GM23338 (cell line): ENCODE data around the gene EMX1. TPM values are rescaled to one million over a fixed set of nuclear protein-coding genes. Genes with fewer than 3 reads are reported as not detected.

Experiments used
- ATAC-seq: fragments of 200-7000 bp; cut with Tn5 transposase; 3 replicates; pipeline ENCODE4 v1.9.1; 2020
- DNase-seq: peaks from one replicate; pipeline ENCODE4 v3.0.0-alpha.2; 2015; ENCODE audit warnings: low spot score
- H2AFZ ChIP-seq: fragments of 200-600 bp; sonication (generic); 2 replicates; pipeline ENCODE4 v1.8.0; 2016; ENCODE audit warnings: antibody characterized with exemption, mild to moderate bottlenecking, moderate library complexity
- H3F3A ChIP-seq: fragments of 200-600 bp; sonication (generic); replicated peaks from 2 replicates; pipeline ENCODE4 v1.8.0; 2017; ENCODE audit warnings: antibody characterized with exemption, mixed run types, low read depth
- H3K27ac ChIP-seq: fragments of 200-600 bp; sonication (generic); 2 replicates; pipeline ENCODE4 v1.6.1; 2016; ENCODE audit warnings: low read depth
- H3K27me3 ChIP-seq: fragments of 200-600 bp; sonication (generic); 2 replicates; pipeline ENCODE4 v1.8.0; 2016; ENCODE audit warnings: mild to moderate bottlenecking, mixed run types, moderate library complexity; ENCODE audit not compliant: insufficient read depth
- H3K36me3 ChIP-seq: fragments of 200-600 bp; sonication (generic); 2 replicates; pipeline ENCODE4 v1.8.0; 2016; ENCODE audit warnings: mild to moderate bottlenecking; ENCODE audit not compliant: insufficient read depth
- H3K4me1 ChIP-seq: fragments of 200-600 bp; sonication (generic); 2 replicates; pipeline ENCODE4 v1.8.0; 2016; ENCODE audit warnings: mild to moderate bottlenecking, moderate library complexity; ENCODE audit not compliant: insufficient read depth
- H3K4me2 ChIP-seq: fragments of 200-600 bp; sonication (generic); 2 replicates; pipeline ENCODE4 v1.7.1; 2017; ENCODE audit warnings: mixed run types
- H3K4me3 ChIP-seq: fragments of 200-600 bp; sonication (generic); 2 replicates; pipeline ENCODE4 v1.6.1; 2016; ENCODE audit warnings: mixed run types
- H3K79me2 ChIP-seq: fragments of 200-600 bp; sonication (generic); replicated peaks from 2 replicates; pipeline ENCODE4 v1.8.0; 2017; ENCODE audit warnings: mild to moderate bottlenecking; ENCODE audit not compliant: insufficient read depth
- H3K9me2 ChIP-seq: fragments of 200-600 bp; sonication (generic); 2 replicates; pipeline ENCODE4 v1.8.0; 2017; ENCODE audit not compliant: insufficient read depth
- H4K20me1 ChIP-seq: fragments of 200-600 bp; sonication (generic); replicated peaks from 2 replicates; pipeline ENCODE4 v1.8.0; 2017; ENCODE audit warnings: mild to moderate bottlenecking; ENCODE audit not compliant: insufficient read depth
- H3K27ac Mint-ChIP-seq: 2 replicates; pipeline ENCODE4 v1.8.0; 2020; ENCODE audit warnings: inconsistent platforms, mild to moderate bottlenecking, moderate library complexity, mixed read lengths
- H3K27me3 Mint-ChIP-seq: 3 replicates; pipeline ENCODE4 v1.8.0; 2022; ENCODE audit warnings: low read depth, mild to moderate bottlenecking, moderate library complexity, mixed read lengths, inconsistent platforms; ENCODE audit not compliant: insufficient read depth, poor library complexity
- H3K36me3 Mint-ChIP-seq: 3 replicates; pipeline ENCODE4 v1.8.0; 2021; ENCODE audit warnings: low read depth, mild to moderate bottlenecking, inconsistent platforms, moderate library complexity, mixed read lengths
- H3K4me1 Mint-ChIP-seq: 3 replicates; pipeline ENCODE4 v1.8.0; 2020; ENCODE audit warnings: mild to moderate bottlenecking, inconsistent platforms, mixed read lengths
- H3K4me3 Mint-ChIP-seq: 3 replicates; pipeline ENCODE4 v1.8.0; 2021; ENCODE audit warnings: moderate library complexity, mild to moderate bottlenecking, inconsistent platforms, mixed read lengths
- H3K9me3 Mint-ChIP-seq: 3 replicates; pipeline ENCODE4 v1.8.0; 2020; ENCODE audit warnings: moderate library complexity, mild to moderate bottlenecking, inconsistent platforms, mixed read lengths
- CREB1 ChIP-seq: fragments of 250-450 bp; sonication (Bioruptor Pico); IDR thresholded peaks from 2 replicates; pipeline ENCODE4 v1.5.0; 2020; ENCODE audit warnings: low read depth, mild to moderate bottlenecking, moderate library complexity
- EZH2phosphoT487 ChIP-seq: fragments of 200-600 bp; sonication (generic); IDR thresholded peaks from one replicate; pipeline ENCODE4 v1.8.1; 2018; ENCODE audit warnings: antibody characterized with exemption; ENCODE audit not compliant: unreplicated experiment
- JUNB ChIP-seq: IDR thresholded peaks from one replicate; pipeline ENCODE4 v1.6.1; 2016; ENCODE audit warnings: antibody characterized with exemption; ENCODE audit not compliant: unreplicated experiment
- POLR2AphosphoS5 ChIP-seq: IDR thresholded peaks from 2 replicates; pipeline ENCODE4 v1.6.1; 2016; ENCODE audit warnings: antibody characterized with exemption, low read depth
- REST ChIP-seq: IDR thresholded peaks from one replicate; pipeline ENCODE4 v1.6.1; 2018; ENCODE audit warnings: antibody characterized with exemption; ENCODE audit not compliant: unreplicated experiment
- STAT1 ChIP-seq: IDR thresholded peaks from one replicate; pipeline ENCODE4 v1.6.1; 2016; ENCODE audit warnings: antibody characterized with exemption; ENCODE audit not compliant: unreplicated experiment
- ZNF114 ChIP-seq: fragments of 250-450 bp; sonication (Bioruptor Pico); IDR thresholded peaks from 2 replicates; pipeline ENCODE4 v1.5.0; 2020; ENCODE audit warnings: mild to moderate bottlenecking, moderate library complexity
- ZNF331 ChIP-seq: fragments of 250-450 bp; sonication (Bioruptor Pico); IDR thresholded peaks from 2 replicates; pipeline ENCODE4 v1.5.0; 2020; ENCODE audit warnings: low read depth, mild to moderate bottlenecking, moderate library complexity
- polyA plus RNA-seq: library from polyadenylated mRNA; unstranded; fragments of >200 nt; fragmentation: Nextera tagmentation; extraction: Ambion mirVana; gene quantifications from 2 replicates; pipeline ENCODE4 v1.2.1, GENCODE V29; 2016
- total RNA-seq: library from RNA; depleted of rRNA; stranded (reverse); fragments of >200 nt; shearing (Covaris generic); gene quantifications from 2 replicates; pipeline ENCODE4 v1.2.3, GENCODE V29; 2014
- TF ChIP-seq, protein P1 (sequence below), 2 experiments: fragments of 200-600 bp in 1 of 2; sonication (generic) in 1 of 2; conservative IDR thresholded peaks; 2 replicates each; pipeline versions ENCODE4 v1.5.1 to v1.6.1; 2016 to 2017; ENCODE audit warnings: antibody characterized with exemption in 2 of 2, low read depth in 2 of 2, mild to moderate bottlenecking in 2 of 2, moderate library complexity in 1 of 2
- TF ChIP-seq, protein P2 (sequence below): fragments of 250-450 bp; sonication (Bioruptor Pico); IDR thresholded peaks from 2 replicates; pipeline ENCODE4 v1.5.0; 2020; ENCODE audit warnings: mild to moderate bottlenecking, moderate library complexity

The EMX1 gene
- total and polyA plus RNA-seq, 2 experiments from 2014 or later, result 3.9 to 7.9 TPM

DNA sequence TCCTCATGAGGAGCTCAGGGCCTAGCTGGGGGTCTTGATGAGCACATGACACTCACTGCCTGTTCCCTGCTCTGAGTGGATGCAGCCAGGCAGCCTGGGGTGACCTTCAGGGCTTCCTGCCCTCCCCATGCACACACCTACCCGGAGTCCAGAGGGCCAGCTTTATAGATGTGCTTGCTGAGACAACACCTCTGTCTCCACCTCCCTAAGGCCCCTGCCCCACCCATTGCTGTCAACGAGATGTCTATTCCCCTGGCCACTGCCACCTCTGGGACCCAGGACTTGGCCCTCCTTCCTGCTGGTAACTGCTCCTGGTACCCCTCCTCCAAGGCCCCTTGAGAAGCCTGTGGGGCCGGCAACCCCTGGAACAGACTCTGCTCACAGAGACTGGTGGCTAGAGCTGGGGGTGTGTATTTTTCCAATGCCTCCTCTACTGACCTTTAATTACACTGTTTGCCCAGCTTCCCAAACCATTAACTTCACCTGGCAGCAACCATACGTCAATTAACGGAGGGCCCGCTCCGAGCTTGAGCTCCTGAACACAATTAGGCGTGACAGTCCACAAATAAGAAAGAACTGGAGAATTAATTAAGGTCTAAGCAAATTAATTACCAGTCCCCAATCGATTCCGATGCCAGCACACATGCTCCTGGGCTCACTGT, 66.3 kb downstream of the EMX1 start:
- Mint-ChIP-seq H3K36me3 (peaks cover 7% of the 10 kb centered on the region; the same call in 2 of the 3 replicates), H3K4me3 (no peak overlapping the region), H3K4me1 (peaks cover 14% of the 10 kb centered on the region), H3K27ac (no peak overlapping the region), H3K27me3 (peaks cover 6% of the 10 kb centered on the region), H3K9me3 (no peaks in the 10 kb centered on the region)
- H3K4me2 ChIP-seq, result no peak overlapping the region
- no peak overlapping the region for H3K27ac ChIP-seq
- H3K4me1 ChIP-seq, result no peaks in the 10 kb centered on the region
- ATAC-seq (no peak), DNase-seq (no peak)
- H3K79me2 ChIP-seq, result no peaks in the 10 kb centered on the region
- H2AFZ ChIP-seq, result no peak overlapping the region
- TF ChIP-seq POLR2AphosphoS5 (no peak), JUNB (no peak), REST (no peak), CREB1 (CRISPR knock-in tag) (no peak), EZH2phosphoT487 (no peak), ZNF114 (CRISPR knock-in tag) (no peak), STAT1 (no peak), ZNF331 (CRISPR knock-in tag) (no peak)
- TF ChIP-seq, protein P1, sequence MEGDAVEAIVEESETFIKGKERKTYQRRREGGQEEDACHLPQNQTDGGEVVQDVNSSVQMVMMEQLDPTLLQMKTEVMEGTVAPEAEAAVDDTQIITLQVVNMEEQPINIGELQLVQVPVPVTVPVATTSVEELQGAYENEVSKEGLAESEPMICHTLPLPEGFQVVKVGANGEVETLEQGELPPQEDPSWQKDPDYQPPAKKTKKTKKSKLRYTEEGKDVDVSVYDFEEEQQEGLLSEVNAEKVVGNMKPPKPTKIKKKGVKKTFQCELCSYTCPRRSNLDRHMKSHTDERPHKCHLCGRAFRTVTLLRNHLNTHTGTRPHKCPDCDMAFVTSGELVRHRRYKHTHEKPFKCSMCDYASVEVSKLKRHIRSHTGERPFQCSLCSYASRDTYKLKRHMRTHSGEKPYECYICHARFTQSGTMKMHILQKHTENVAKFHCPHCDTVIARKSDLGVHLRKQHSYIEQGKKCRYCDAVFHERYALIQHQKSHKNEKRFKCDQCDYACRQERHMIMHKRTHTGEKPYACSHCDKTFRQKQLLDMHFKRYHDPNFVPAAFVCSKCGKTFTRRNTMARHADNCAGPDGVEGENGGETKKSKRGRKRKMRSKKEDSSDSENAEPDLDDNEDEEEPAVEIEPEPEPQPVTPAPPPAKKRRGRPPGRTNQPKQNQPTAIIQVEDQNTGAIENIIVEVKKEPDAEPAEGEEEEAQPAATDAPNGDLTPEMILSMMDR (conservative IDR thresholded peaks at IDR 0.05; ENCODE audit: low read depth in 2 of 2), result no peak
- TF ChIP-seq, protein P2, sequence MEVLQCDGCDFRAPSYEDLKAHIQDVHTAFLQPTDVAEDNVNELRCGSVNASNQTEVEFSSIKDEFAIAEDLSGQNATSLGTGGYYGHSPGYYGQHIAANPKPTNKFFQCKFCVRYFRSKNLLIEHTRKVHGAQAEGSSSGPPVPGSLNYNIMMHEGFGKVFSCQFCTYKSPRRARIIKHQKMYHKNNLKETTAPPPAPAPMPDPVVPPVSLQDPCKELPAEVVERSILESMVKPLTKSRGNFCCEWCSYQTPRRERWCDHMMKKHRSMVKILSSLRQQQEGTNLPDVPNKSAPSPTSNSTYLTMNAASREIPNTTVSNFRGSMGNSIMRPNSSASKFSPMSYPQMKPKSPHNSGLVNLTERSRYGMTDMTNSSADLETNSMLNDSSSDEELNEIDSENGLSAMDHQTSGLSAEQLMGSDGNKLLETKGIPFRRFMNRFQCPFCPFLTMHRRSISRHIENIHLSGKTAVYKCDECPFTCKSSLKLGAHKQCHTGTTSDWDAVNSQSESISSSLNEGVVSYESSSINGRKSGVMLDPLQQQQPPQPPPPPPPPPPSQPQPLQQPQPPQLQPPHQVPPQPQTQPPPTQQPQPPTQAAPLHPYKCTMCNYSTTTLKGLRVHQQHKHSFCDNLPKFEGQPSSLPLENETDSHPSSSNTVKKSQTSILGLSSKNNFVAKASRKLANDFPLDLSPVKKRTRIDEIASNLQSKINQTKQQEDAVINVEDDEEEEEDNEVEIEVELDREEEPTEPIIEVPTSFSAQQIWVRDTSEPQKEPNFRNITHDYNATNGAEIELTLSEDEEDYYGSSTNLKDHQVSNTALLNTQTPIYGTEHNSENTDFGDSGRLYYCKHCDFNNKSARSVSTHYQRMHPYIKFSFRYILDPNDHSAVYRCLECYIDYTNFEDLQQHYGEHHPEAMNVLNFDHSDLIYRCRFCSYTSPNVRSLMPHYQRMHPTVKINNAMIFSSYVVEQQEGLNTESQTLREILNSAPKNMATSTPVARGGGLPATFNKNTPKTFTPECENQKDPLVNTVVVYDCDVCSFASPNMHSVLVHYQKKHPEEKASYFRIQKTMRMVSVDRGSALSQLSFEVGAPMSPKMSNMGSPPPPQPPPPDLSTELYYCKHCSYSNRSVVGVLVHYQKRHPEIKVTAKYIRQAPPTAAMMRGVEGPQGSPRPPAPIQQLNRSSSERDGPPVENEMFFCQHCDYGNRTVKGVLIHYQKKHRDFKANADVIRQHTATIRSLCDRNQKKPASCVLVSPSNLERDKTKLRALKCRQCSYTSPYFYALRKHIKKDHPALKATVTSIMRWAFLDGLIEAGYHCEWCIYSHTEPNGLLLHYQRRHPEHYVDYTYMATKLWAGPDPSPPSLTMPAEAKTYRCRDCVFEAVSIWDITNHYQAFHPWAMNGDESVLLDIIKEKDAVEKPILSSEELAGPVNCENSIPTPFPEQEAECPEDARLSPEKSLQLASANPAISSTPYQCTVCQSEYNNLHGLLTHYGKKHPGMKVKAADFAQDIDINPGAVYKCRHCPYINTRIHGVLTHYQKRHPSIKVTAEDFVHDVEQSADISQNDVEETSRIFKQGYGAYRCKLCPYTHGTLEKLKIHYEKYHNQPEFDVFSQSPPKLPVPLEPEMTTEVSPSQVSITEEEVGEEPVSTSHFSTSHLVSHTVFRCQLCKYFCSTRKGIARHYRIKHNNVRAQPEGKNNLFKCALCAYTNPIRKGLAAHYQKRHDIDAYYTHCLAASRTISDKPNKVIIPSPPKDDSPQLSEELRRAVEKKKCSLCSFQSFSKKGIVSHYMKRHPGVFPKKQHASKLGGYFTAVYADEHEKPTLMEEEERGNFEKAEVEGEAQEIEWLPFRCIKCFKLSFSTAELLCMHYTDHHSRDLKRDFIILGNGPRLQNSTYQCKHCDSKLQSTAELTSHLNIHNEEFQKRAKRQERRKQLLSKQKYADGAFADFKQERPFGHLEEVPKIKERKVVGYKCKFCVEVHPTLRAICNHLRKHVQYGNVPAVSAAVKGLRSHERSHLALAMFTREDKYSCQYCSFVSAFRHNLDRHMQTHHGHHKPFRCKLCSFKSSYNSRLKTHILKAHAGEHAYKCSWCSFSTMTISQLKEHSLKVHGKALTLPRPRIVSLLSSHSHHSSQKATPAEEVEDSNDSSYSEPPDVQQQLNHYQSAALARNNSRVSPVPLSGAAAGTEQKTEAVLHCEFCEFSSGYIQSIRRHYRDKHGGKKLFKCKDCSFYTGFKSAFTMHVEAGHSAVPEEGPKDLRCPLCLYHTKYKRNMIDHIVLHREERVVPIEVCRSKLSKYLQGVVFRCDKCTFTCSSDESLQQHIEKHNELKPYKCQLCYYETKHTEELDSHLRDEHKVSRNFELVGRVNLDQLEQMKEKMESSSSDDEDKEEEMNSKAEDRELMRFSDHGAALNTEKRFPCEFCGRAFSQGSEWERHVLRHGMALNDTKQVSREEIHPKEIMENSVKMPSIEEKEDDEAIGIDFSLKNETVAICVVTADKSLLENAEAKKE (CRISPR knock-in tag), result no peak
- no peaks in the 10 kb centered on the region for H4K20me1 ChIP-seq
- H3F3A ChIP-seq, result no peaks in the 10 kb centered on the region
- H3K27me3 ChIP-seq, result no peaks in the 10 kb centered on the region
- no peak overlapping the region for H3K4me3 ChIP-seq
- H3K9me2 ChIP-seq, result no peaks in the 10 kb centered on the region
- H3K36me3 ChIP-seq, result no peaks in the 10 kb centered on the region
